Stimulated activated naive CD8-positive, alpha-beta T cell treated with anti-CD3 and anti-CD28 coated beads, Interleukin-15, amount 100 ng/mL, for 72 hours (primary cell): ENCODE data around the gene HDAC8.
A peak's percentile ranks its signal among the peaks of the same experiment; 100 is the strongest.
"Not testable (repeated sequence)": the region's sequence is repeated elsewhere in the genome, so short reads cannot be mapped to it uniquely, and the experiment has no call there.

Source experiments
- ATAC-seq: fragments of 150-1000 bp; cut with Tn5 transposase; 2 replicates; pipeline ENCODE4 v1.10.0; 2021; ENCODE audit warnings: mild to moderate bottlenecking, moderate library complexity
- DNase-seq, 2 donors: peaks; one replicate each; pipeline ENCODE4 v3.0.0; 2021 to 2022
- H3K27ac Mint-ChIP-seq, 2 donors: one replicate each; pipeline ENCODE4 v1.8.0; 2022; ENCODE audit warnings: mild to moderate bottlenecking in 2 of 2, mixed read lengths in 2 of 2, moderate library complexity in 2 of 2
- H3K27me3 Mint-ChIP-seq: one replicate; pipeline ENCODE4 v1.8.0; 2022; ENCODE audit warnings: mixed read lengths
- H3K4me1 Mint-ChIP-seq: one replicate; pipeline ENCODE4 v1.8.0; 2022; ENCODE audit warnings: mild to moderate bottlenecking, mixed read lengths
- H3K4me3 Mint-ChIP-seq, 2 donors: one replicate each; pipeline ENCODE4 v1.8.0; 2022; ENCODE audit warnings: mild to moderate bottlenecking in 2 of 2, mixed read lengths in 2 of 2, moderate library complexity in 1 of 2
- H3K9me3 Mint-ChIP-seq, 2 donors: one replicate each; pipeline ENCODE4 v1.8.0; 2022; ENCODE audit warnings: mixed read lengths in 2 of 2

The HDAC8 gene

DNA sequence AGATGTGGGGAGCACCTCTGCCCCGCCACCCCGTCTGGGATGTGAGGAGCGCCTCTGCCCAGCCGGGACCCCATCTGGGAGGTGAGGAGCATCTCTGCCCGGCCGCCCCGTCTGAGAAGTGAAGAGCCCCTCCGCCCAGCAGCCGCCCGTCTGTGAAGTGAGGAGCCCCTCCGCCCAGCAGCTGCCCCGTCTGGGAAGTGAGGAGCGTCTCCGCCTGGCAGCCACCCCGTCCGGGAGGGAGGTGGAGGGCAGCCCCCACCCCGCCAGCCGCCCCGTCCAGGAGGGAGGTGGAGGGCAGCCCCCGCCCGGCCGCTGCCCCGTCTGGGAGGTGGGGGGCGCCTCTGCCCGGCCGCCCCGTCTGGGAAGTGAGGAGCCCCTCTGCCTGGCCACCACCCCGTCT is 13.0 kb downstream of the HDAC8 start:
- H3K27me3 Mint-ChIP-seq, DNase-seq, H3K4me3 Mint-ChIP-seq, H3K9me3 Mint-ChIP-seq, H3K4me1 Mint-ChIP-seq, ATAC-seq, H3K27ac Mint-ChIP-seq: not testable (repeated sequence)

DNA sequence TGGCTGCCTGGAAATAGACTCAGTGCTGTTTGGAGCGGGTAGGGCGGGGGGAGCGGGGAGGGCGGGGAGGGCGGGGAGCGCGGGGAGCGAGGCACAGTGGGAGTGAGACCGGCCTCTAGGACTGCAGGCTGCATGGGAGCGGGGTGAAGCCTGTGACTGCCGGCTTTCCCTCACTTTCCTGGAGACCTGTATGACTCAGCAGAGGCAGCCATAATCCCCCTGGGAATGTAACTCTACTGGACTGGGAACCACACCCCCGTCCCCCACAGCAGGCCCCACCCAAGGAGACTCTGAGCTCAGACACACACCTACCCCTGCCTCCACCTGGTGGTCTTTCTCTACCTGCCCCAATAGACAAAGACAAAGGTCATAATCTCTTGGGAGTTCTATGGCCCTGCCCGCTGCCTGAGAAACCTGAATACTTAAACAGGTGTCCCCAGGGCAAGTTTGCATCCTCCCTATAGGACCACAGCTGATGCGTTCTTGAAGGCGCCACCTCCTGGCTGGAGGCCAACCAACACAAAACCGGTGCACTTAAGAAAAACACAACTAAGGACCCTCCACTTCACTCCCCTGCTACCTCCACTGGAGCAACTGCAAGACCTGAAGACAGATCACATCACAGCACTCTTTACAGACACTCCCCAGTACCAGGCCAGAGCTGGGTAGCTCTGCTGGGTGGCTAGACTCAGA is 18.0 kb downstream of the HDAC8 start:
- H3K4me1 Mint-ChIP-seq: peaks cover 5% of the 10 kb centered on the region
- no peak overlapping the region for H3K4me3 Mint-ChIP-seq
- H3K9me3 Mint-ChIP-seq: no peaks in the 10 kb centered on the region
- DNase-seq (no peak), ATAC-seq (no peak)
- no peaks in the 10 kb centered on the region for H3K27me3 Mint-ChIP-seq
- H3K27ac Mint-ChIP-seq: peak overlapping the region in 1 of 2 donors; percentile 37

DNA sequence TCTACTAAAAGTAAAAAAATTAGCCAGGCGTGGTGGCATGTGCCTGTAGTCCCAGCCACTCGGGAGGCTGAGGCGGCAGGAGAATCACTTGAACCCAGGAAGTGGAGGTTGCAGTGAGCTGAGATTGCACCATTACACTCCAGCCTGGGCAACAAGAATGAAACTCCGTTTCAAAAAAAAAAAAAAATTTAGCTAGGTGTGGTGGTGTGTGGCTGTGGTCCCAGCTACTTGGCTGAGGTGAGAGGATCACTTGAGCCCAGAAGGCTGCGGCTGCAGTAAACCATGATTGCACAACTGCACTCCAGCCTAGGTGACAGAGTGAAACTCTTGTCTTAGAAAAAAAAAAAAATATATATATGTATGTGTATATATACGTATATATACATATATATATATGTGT is 20.2 kb downstream of the HDAC8 start:
- not testable (repeated sequence) for H3K4me1 Mint-ChIP-seq, H3K4me3 Mint-ChIP-seq, DNase-seq, H3K27me3 Mint-ChIP-seq, H3K27ac Mint-ChIP-seq, H3K9me3 Mint-ChIP-seq, ATAC-seq

DNA sequence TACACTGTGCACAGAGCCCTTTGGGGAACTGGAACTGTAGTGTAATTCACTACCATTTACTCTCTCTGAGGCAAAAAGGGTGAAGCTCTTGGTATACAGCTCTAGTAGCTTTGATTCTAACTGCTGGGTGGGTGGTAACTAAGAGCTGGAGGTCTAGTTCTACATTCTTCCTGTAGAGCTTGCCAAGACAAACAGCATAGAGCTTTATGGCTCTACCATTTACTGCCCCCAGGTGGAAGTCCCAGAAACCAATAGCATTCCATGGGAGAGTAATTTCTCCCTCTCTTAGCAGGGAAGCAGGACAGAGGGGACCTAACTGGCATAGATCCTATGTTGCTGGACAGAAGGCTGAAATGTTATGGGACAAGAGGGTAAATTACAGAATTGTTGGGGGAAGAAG is 26.7 kb downstream of the HDAC8 start:
- H3K4me3 Mint-ChIP-seq: no peak overlapping the region
- DNase-seq (no peak), ATAC-seq (no peak)
- H3K4me1 Mint-ChIP-seq: no peaks in the 10 kb centered on the region
- no peaks in the 10 kb centered on the region for H3K27me3 Mint-ChIP-seq
- H3K9me3 Mint-ChIP-seq: no peaks in the 10 kb centered on the region
- no peak overlapping the region for H3K27ac Mint-ChIP-seq

DNA sequence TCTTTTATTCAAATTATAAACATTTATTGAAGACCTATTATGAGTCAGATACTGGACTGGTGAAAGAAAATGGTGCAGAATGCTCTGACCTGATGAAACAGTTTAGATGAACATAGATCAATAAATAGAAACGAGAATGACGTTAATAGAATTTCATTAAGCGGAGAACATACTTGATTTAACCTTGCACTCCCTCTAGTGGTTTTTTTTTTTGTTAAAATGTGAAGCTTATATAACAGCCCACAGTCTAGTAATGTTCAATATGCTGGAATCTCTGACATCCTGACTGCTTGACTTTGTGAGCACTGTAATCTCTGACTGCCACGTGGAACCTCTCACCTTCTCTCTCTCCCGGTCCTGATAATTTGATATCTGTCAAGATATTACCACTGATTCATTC is 32.3 kb downstream of the HDAC8 start:
- H3K4me1 Mint-ChIP-seq: no peaks in the 10 kb centered on the region
- ATAC-seq (no peak), DNase-seq (no peak)
- no peaks in the 10 kb centered on the region for H3K27me3 Mint-ChIP-seq
- H3K9me3 Mint-ChIP-seq: no peaks in the 10 kb centered on the region
- no peak overlapping the region for H3K4me3 Mint-ChIP-seq
- H3K27ac Mint-ChIP-seq: no peak overlapping the region

DNA sequence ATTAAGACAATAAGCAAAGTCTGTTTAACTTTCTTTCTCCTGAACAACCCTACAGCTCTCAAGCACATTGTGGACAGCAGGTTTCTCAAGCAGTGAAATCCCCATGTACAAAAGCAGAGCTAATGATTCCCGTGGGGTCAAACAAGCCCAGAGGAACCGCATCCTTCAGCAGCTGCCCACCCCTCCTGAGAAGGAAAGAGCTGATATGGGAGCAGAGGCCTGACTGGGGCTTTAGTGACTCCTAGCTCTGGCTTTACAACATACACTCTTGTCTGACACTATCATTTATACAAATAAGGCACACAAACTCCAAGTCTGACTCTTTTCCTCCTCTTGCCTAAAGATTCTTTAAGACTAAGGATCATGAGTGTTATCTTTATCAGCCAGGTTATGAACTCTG is 32.8 kb downstream of the HDAC8 start:
- Mint-ChIP-seq H3K4me3 (no peak overlapping the region), H3K27ac (no peak overlapping the region), H3K9me3 (no peaks in the 10 kb centered on the region), H3K4me1 (no peaks in the 10 kb centered on the region), H3K27me3 (no peaks in the 10 kb centered on the region)
- no peak for ATAC-seq
- DNase-seq: no peak

DNA sequence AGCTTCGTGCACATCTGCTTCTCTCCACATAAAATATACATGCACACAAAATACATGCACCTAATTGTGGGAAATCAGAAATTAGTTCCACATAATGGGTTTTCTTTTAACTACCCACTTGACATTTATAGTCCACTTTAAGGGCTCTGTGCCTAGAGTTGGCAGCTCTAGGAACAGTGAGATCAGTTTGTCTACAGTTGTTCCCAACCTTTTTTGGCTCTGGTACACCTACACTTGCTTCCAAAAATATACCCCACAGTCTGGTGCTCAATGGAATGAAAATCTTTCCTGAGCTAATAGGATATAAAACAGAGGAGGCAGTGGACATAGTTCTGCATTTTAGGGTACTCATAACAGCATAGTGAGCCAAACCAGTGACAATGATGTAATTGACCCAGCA is 36.1 kb downstream of the HDAC8 start:
- Mint-ChIP-seq H3K4me1 (no peaks in the 10 kb centered on the region), H3K27ac (no peak overlapping the region)

DNA sequence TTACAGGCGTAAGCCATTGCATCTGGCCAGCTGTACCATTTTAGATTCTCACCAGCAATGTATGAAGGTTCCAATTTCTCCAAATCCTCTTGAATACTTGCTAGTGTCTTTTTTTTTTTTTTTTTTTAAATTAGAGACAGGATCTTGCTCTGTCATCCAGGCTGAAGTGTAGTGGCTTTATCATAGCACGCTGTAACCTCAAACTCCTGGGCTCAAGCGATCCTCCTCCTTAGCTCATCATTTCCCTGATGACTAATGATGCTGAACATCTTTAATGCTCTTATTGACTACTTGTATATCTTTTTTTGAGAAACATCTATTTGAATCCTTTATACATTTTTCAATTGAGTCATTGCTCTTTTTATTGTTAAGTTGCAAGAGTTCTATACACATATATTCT is 40.3 kb downstream of the HDAC8 start:
- DNase-seq (no peak), ATAC-seq (no peak)
- no peak overlapping the region for H3K27ac Mint-ChIP-seq
- H3K27me3 Mint-ChIP-seq: no peaks in the 10 kb centered on the region
- no peaks in the 10 kb centered on the region for H3K9me3 Mint-ChIP-seq
- H3K4me3 Mint-ChIP-seq: no peak overlapping the region
- H3K4me1 Mint-ChIP-seq: peaks cover under 1% of the 10 kb centered on the region

More for the DNA sequence above, 36.1 kb downstream of the HDAC8 start:
- DNase-seq: no peak
- no peaks in the 10 kb centered on the region for H3K9me3 Mint-ChIP-seq
- no peak overlapping the region for H3K4me3 Mint-ChIP-seq
- H3K27me3 Mint-ChIP-seq: no peaks in the 10 kb centered on the region
- ATAC-seq: no peak

DNA sequence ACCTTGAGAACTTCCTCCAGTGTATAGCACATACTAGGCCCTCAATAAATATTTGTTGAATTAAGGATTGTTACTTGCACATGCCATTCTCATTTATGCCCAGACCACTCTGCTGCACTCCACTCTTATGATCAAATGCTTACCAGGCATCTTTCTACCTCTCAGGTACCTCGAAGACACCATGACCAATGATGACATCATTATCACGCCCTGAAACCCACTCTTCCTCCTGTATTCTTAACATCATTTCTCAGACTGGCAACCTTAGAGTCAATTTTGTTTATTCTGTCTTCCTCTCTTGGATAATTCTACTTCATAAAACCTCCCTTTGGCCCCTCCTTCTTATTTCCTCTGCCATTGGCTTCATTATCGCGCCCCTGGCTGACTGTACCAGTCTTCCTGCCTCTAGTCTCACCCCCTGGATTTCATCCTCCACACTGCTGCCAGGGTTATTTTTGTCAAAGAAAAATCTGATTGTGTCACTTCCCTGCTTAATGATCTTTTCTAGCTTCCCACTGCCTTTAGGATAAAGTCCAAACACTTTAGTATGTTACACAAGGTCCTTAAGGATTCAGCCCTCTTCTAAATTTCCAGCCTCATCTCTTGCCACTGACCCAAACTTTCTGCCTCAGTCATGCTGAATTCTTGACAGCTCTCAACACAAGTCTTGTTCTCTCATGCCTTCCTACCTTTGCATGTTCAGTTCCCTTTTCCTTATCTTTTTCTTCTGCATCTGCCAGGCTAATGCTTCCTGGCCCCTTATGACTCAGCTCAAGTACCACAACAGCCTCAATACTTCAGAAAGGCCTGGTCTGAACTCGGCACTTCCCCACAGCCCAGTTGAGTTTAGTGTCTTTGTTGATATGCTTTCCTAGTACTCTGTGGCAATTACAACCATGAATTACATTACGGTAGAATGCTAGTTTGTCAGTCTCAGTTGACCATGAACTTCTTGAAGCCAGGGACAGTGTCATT is 45.8 kb downstream of the HDAC8 start:
- DNase-seq: no peak
- no peak overlapping the region for H3K4me3 Mint-ChIP-seq
- ATAC-seq: no peak
- H3K9me3 Mint-ChIP-seq: no peaks in the 10 kb centered on the region
- no peaks in the 10 kb centered on the region for H3K27me3 Mint-ChIP-seq
- H3K4me1 Mint-ChIP-seq: peaks cover 13% of the 10 kb centered on the region
- H3K27ac Mint-ChIP-seq: peak overlapping the region in 1 of 2 donors; percentile 75

DNA sequence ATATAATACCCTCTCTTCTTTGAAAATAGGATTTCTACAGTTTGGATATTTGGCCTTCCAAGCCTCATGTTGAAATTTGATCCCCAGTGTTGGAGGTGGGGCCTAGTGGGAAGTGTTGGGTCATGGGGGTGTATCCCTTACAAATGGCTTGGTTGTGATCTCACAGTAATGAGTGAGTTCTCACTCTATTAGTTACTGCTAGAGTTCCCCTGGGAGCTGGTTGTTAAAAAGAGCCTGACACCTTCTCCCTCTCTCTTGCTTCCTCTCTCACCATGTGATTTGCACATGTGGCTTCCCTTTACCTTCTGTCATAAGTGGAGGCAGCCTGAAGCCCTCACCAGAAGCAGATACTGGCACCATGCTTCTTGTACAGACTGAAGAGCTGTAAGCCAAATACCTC is 73.9 kb downstream of the HDAC8 start:
- ATAC-seq (no peak), DNase-seq (no peak)
- no peaks in the 10 kb centered on the region for H3K9me3 Mint-ChIP-seq
- no peak overlapping the region for H3K4me3 Mint-ChIP-seq
- no peaks in the 10 kb centered on the region for H3K27me3 Mint-ChIP-seq
- H3K27ac Mint-ChIP-seq: no peak overlapping the region
- H3K4me1 Mint-ChIP-seq: no peaks in the 10 kb centered on the region

DNA sequence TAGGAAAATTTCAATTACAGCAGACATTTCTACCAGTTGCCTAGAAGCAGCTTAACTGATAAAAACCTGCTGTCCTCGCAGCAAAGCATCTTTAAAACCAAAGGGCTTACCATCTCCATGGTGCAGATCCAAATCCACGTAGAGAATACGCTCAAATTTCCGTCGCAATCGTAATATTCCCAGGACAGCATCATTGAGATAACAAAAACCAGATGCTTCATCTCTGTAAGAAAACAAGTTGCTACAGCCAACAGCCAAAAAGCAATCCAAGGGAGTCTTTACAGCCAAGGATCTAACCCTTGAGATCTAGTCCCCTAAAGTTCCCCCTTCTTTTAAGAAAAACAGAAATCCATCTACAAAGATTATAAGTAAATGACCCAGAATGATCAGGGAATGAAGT is 77.6 kb downstream of the HDAC8 start:
- Mint-ChIP-seq H3K27ac (no peak overlapping the region), H3K27me3 (no peaks in the 10 kb centered on the region), H3K4me3 (no peak overlapping the region), H3K4me1 (peaks cover 11% of the 10 kb centered on the region), H3K9me3 (no peaks in the 10 kb centered on the region)
- DNase-seq (no peak), ATAC-seq (no peak)

DNA sequence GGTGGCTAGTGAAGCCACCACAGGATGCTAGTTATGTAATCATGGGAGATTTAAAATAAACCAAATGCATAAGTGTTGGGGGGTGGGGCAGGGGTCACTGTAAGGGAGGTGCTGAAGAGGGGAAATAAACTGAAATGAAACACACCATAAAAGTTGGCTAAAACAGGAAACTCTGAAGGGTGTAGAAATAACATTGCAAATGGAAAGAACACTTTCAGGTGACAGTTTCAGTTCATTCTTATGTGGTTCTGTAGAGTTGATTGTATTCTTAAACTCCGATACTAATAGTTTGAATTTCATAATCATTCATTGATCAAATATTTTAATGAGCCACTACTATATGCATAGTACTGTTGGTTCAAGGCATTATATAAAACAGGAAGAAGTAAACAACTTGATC is 80.1 kb downstream of the HDAC8 start:
- Mint-ChIP-seq H3K4me3 (no peak overlapping the region), H3K9me3 (no peaks in the 10 kb centered on the region), H3K27me3 (no peaks in the 10 kb centered on the region), H3K27ac (peak overlapping the region in 1 of 2 donors; percentile 88), H3K4me1 (peaks cover 11% of the 10 kb centered on the region)
- DNase-seq: no peak
- no peak for ATAC-seq

DNA sequence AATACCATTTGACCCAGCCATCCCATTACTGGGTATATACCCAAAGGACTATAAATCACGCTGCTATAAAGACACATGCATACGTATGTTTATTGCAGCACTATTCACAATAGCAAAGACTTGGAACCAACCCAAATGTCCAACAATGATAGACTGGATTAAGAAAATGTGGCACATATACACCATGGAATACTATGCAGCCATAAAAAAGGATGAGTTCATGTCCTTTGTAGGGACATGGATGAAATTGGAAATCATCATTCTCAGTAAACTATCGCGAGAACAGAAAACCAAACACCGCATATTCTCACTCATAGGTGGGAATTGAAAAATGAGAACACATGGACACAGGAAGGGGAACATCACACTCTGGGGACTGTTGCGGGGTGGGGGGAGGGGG is 82.4 kb downstream of the HDAC8 start:
- H3K4me3 Mint-ChIP-seq, ATAC-seq, H3K27ac Mint-ChIP-seq, DNase-seq, H3K27me3 Mint-ChIP-seq, H3K9me3 Mint-ChIP-seq: not testable (repeated sequence)
- H3K4me1 Mint-ChIP-seq: peaks cover 11% of the 10 kb centered on the region

DNA sequence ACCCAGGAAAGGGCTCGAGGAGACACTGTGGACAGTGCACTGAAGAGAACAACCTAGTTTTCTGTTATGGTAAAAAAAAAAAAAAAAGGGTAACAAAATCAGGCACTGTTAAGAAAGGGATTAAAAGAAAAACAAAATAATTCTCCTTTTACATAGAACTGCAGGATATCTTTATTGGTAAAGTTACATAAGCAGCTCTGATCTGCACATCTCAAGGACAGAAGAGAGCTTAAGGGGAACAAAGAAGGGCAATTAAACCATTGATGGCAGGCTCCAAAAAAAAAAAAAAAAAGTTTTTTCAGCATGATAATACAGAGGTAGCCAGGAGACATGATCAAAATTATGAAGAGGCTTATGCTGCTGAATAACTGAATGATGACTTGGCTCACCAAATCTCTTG is 85.0 kb downstream of the HDAC8 start:
- H3K4me1 Mint-ChIP-seq: peaks cover 8% of the 10 kb centered on the region
- no peaks in the 10 kb centered on the region for H3K9me3 Mint-ChIP-seq
- H3K27me3 Mint-ChIP-seq: no peaks in the 10 kb centered on the region
- DNase-seq (no peak), ATAC-seq (no peak)
- H3K27ac Mint-ChIP-seq: no peak overlapping the region
- no peak overlapping the region for H3K4me3 Mint-ChIP-seq

DNA sequence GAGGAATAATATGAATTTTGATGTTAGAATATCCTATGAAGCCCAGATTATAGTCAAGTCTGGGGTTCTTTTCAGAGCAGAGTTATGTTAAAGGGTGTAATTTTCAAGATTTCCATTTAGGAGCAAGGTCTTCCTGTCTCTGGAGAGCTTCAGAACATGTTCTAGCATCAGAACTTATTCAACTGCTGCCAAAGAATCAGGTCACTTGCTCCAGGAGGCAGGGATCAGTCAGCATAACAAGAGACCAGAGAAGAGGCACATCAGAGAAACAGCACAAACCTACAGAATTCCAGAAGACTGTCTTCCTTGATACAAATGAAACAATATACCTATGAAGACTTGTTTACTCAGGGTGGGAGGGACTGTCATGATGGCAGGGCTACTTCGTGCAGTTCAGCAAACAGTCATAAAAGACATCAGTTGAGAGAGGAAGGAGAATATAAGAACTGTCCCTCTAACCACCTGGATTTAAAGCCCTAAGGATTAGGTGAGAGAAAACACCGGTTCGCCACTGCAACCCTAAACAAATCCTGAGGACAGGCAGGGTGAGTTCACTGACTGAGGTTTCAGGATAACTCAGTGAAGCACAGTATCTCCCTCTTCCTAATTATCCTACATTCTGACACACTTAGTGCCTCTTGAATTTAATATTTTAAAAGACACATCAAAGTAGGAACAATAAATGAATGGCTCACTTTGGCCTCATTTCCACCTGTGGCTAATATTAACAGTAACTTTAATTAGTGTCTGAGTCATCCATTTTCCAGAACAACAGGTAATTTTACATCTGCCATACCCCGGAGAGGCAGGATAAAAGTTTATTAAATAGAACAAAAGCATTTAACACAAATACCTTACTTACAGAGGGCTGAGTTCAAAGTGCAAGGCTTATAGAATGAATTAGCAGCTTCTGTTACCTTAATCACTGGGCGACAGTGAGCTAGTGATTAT is 93.0 kb downstream of the HDAC8 start:
- no peaks in the 10 kb centered on the region for H3K9me3 Mint-ChIP-seq
- H3K4me1 Mint-ChIP-seq: no peaks in the 10 kb centered on the region
- H3K4me3 Mint-ChIP-seq: no peak overlapping the region
- DNase-seq: no peak
- H3K27ac Mint-ChIP-seq: no peak overlapping the region
- no peak for ATAC-seq
- no peaks in the 10 kb centered on the region for H3K27me3 Mint-ChIP-seq
